ENCODE data around the gene METTL17.
"Not testable (repeated sequence)": the region's sequence is repeated elsewhere in the genome, so short reads cannot be mapped to it uniquely, and the experiment has no call there.

The METTL17 gene, protein sequence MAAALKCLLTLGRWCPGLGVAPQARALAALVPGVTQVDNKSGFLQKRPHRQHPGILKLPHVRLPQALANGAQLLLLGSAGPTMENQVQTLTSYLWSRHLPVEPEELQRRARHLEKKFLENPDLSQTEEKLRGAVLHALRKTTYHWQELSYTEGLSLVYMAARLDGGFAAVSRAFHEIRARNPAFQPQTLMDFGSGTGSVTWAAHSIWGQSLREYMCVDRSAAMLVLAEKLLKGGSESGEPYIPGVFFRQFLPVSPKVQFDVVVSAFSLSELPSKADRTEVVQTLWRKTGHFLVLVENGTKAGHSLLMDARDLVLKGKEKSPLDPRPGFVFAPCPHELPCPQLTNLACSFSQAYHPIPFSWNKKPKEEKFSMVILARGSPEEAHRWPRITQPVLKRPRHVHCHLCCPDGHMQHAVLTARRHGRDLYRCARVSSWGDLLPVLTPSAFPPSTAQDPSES

DNA sequence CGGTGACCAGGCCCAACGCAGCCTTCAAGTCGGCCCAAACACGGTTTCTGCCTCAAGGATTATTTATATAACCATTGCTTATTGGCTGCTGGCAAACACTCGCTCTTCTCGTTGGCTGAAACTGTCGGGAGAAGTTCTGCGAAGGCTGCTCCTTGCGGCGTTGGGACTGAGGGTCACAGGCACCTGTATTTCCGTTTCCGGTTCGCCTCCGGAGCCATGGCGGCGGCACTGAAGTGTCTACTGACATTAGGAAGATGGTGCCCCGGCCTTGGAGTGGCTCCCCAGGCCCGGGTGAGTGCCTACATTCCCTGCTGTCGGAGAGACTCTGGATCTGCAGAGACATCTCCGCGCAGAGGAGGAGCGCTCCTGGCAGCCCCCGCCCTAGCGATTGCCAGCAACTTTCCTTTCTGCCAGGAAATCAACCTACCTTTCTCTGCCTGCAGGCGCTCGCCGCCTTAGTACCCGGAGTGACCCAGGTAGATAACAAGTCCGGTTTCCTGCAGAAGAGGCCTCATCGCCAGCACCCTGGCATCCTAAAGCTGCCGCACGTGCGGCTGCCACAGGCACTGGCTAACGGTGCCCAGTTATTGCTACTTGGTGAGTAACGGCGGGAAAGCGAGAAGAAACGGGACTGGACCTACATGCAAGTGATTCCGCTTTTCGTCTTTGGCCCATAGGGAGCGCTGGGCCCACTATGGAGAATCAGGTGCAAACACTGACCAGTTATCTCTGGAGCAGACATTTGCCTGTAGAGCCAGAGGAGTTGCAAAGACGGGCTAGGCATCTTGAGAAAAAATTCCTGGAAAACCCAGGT is at the start of gene METTL17:
Gene METTL17 (plus strand): TSS at position 194 of the 814 bp plus-strand sequence. CDS start 23 bp downstream, at position 217.
- ChIA-PET POLR2A (interaction anchor here (0.7 to 1.8 kb wide), 2 partner anchors 16 to 19 kb away, joined by 3 to 5 read pairs; no protein-coding TSS in a partner anchor), CTCF (interaction anchor here (0.6 kb wide), 1 partner anchor 375 kb away, joined by 4 read pairs; no protein-coding TSS in a partner anchor)
- TF ChIP-seq L3MBTL2 (conservative IDR thresholded peaks at IDR 0.05) (peak; percentile 87), ELF4 (IDR thresholded peaks at IDR 0.05) (peak; percentile 31; the same call in 1 of the 2 replicates), FOXK2 (IDR thresholded peaks at IDR 0.05) (no peak), TARDBP (IDR thresholded peaks at IDR 0.05) (no peak), ZNF384 (IDR thresholded peaks at IDR 0.05) (no peak), BHLHE40 (IDR thresholded peaks at IDR 0.05; ENCODE audit: borderline replicate concordance) (no peak), NFRKB (IDR thresholded peaks at IDR 0.05) (no peak), LEF1 (IDR thresholded peaks at IDR 0.05; ENCODE audit: borderline replicate concordance) (no peak), FOXA1 (IDR thresholded peaks at IDR 0.05) (no peak)
- TF ChIP-seq, protein P1, sequence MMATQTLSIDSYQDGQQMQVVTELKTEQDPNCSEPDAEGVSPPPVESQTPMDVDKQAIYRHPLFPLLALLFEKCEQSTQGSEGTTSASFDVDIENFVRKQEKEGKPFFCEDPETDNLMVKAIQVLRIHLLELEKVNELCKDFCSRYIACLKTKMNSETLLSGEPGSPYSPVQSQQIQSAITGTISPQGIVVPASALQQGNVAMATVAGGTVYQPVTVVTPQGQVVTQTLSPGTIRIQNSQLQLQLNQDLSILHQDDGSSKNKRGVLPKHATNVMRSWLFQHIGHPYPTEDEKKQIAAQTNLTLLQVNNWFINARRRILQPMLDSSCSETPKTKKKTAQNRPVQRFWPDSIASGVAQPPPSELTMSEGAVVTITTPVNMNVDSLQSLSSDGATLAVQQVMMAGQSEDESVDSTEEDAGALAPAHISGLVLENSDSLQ (IDR thresholded peaks at IDR 0.05) = peak; percentile 55
- DNase-seq (ENCODE audit: extremely low spot score) = peak; percentile 90

DNA sequence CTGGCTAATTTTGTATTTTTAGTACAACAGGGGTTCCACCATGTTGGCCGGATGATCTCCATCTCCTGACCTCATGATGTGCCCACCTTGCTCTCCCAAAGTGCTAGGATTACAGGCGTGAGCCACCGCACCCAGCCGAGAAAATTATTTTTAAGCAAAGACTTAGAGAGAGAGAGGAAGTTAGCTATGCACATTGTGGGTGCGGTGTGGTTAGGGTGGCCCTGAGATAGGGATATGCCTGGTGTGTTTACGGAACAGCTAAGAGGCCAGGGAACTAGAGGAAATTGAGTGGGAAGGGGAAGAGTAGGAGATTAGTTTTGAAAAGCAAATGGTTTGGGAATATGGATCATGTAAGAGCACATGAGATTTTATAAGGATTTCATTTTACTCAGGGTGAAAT is 44.6 kb upstream of the METTL17 start:
- CTCF ChIA-PET = interaction anchor here (0.6 kb wide), 1 partner anchor 58 kb away, joined by 3 read pairs; no protein-coding TSS in a partner anchor
- DNase-seq (ENCODE audit: extremely low spot score); POLR2A ChIA-PET: not testable (repeated sequence)

DNA sequence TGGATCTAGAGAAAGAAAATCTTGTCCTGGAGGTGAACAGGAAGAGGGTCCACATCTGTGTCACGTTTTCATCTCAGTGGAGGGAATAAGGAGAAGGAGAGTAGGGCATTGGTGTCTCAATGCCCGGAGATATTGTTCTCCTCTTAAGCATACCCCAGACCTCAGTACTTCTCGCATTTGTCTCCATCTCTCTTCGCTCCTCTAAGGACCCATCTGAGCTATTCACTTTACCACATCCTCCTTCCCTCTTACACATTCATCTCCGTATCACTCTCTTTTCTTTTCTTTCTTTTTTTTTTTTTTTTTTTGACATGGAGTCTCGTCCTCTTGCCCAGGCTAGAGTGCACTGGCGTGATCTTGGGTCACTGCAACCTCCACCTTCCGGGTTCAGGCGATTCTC is 43.1 kb upstream of the METTL17 start:
- CTCF ChIA-PET; DNase-seq (ENCODE audit: extremely low spot score); POLR2A ChIA-PET: not testable (repeated sequence)

DNA sequence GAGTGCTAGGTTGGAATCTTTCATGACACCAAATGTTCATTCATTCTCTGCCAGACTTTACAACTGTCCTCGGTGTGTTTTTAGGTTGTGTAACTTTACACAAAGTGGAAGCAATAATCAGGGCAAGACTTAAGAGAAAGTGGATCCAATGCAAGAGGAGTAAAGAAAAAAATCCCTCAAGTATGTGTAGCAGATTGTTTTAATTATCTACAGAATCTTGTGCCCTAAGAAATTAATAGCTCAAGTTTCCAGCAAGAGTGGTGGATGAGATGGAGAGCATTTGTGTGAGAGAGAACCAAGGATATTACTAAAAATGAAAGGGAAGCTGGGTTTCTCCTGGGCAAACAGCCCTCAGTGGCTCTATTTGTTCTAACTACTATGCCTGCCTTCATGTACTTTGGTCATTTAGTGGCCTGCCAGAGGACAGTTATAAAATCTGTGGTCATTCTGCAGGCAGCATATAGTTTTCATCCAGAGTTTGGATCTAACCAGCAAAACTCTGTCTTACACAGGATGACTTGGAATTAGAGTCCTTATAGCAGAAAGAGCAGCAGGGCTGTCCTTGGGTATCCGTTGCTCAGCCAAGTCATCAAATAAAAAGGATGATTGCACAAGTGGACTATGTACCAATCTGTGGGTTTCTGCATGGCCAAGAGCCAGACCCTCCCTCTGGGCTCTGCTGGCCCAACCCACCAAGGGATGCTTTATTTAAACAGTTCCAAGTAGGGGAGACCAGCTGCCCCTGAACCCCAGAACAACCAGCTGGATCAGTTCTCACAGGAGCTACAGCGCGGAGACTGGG is 34.8 kb upstream of the METTL17 start, which contains the start of gene RNASE2:
Gene RNASE2 (plus strand): TSS at position 752 of the 802 bp plus-strand sequence. CDS start 285 bp downstream, outside the sequence.
- DNase-seq (ENCODE audit: extremely low spot score); CTCF ChIA-PET: not testable (repeated sequence)
- POLR2A ChIA-PET = interaction anchor here (0.7 kb wide), 1 partner anchor 16 kb away, joined by 4 read pairs; no protein-coding TSS in a partner anchor

DNA sequence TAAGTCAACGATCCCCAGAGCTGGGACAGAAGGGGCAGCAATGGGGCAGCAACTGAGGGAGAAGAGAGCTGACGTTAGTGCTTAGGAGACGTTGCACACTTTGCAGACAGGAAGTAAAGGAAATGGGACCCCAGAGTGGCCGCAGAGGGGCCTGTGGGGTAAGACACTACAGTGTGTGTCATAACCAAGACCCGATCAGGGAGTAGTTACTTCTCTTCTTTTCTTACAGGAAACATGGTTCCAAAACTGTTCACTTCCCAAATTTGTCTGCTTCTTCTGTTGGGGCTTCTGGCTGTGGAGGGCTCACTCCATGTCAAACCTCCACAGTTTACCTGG is 34.3 kb upstream of the METTL17 start:
- DNase-seq (ENCODE audit: extremely low spot score); CTCF ChIA-PET: not testable (repeated sequence)
- POLR2A ChIA-PET = interaction anchor here (0.7 kb wide), 1 partner anchor 16 kb away, joined by 4 read pairs; no protein-coding TSS in a partner anchor

DNA sequence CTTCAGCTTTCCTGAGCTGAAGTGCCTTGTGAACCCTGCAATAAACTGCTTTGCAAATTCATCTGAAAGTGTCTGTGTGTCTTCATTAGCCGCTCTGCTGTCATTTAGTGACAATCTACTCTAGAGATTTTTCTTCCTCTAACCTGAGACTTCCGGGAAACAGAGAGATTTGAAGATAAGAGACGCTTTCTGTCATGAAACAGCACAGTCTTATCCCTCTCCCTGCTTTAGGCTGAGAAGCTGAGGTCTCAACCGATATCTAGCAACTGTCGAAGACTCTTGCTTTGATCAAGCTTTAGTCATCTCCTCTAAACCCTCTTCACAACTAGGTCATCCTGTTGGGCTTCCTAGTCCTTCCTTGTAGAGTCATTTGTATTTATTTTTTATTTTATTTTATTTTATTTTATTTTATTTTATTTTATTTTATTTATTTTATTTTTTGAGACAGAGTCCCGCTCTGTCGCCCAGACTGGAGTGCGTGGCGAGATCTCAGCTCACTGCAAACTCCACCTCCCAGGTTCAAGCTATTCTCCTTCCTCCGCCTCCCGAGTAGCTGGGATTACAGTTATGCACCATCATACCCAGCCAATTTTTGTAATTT is 33.3 kb upstream of the METTL17 start:
- no peak for DNase-seq (ENCODE audit: extremely low spot score)
- TF ChIP-seq LEF1 (IDR thresholded peaks at IDR 0.05; ENCODE audit: borderline replicate concordance) (no peak), ZNF384 (IDR thresholded peaks at IDR 0.05) (no peak), L3MBTL2 (conservative IDR thresholded peaks at IDR 0.05) (no peak)
- TF ChIP-seq, protein P1 (IDR thresholded peaks at IDR 0.05) = no peak
- ChIA-PET POLR2A (no interaction called here), CTCF (interaction anchor here (2.0 kb wide), 1 partner anchor 14 kb away, joined by 6 read pairs; no protein-coding TSS in a partner anchor)

DNA sequence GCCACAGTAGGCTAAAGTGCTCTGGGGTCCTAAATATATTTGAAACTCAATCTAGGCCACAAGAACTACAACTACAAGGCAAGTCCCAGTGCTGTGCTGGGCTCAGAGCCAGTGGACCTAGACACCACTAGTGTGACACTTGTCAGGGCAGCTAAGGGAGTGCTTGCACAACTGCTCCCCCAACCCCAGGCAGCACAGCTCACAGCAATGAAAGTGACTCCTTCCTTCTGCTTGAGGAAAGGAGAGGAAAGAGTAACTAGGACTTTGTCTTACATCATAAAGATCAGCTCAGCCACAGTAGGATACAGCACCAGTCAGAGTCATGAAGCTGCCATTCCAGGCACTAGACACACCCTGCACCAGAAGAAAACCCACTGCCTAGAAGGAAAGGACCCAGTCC is 30.8 kb upstream of the METTL17 start:
- POLR2A ChIA-PET = interaction anchor here (2.8 kb wide), 1 partner anchor 12 kb away, joined by 30 read pairs; no protein-coding TSS in a partner anchor
- CTCF ChIA-PET = interaction anchor here (5.1 kb wide), 1 partner anchor 12 kb away, joined by 49 read pairs; no protein-coding TSS in a partner anchor

DNA sequence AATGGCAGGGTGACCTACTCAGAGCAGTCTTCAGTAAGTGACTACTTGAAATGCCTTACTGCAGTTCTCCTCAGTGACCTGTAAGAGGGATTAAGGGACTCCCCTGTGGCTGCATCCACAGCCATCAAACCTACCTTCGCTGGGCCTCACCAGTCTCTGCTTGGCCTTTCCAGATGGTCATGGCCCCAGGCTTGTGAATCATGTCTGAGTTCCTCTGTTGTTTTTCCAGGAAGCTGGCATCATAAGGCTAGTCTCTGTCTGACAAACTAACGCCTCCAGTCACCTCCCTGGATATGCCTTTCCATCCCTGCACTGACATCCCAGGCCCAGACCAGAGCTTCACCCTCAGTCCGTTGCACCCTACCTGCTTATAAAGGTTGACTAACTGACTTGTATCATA is 20.4 kb upstream of the METTL17 start:
- DNase-seq (ENCODE audit: extremely low spot score) = no peak
- ChIA-PET CTCF (no interaction called here), POLR2A (interaction anchor here (3.3 kb wide), 1 partner anchor 9 kb away, joined by 30 read pairs; no protein-coding TSS in a partner anchor)
- TF ChIP-seq NFRKB (IDR thresholded peaks at IDR 0.05) (no peak), SUZ12 (IDR thresholded peaks at IDR 0.05) (no peak), FOXK2 (IDR thresholded peaks at IDR 0.05) (no peak), ELF4 (IDR thresholded peaks at IDR 0.05) (no peak), FOXM1 (IDR thresholded peaks at IDR 0.05; ENCODE audit: borderline replicate concordance) (no peak), ARNT (IDR thresholded peaks at IDR 0.05) (no peak), TARDBP (IDR thresholded peaks at IDR 0.05) (no peak), SP1 (IDR thresholded peaks at IDR 0.05) (no peak), BHLHE40 (IDR thresholded peaks at IDR 0.05; ENCODE audit: borderline replicate concordance) (no peak), FOXA1 (IDR thresholded peaks at IDR 0.05) (no peak), LEF1 (IDR thresholded peaks at IDR 0.05; ENCODE audit: borderline replicate concordance) (no peak), L3MBTL2 (conservative IDR thresholded peaks at IDR 0.05) (no peak), HDGF (IDR thresholded peaks at IDR 0.05; ENCODE audit: borderline replicate concordance) (no peak)
- TF ChIP-seq, protein P1 (IDR thresholded peaks at IDR 0.05) = no peak

More for the DNA sequence above, 30.8 kb upstream of the METTL17 start:
- not testable (repeated sequence) for DNase-seq (ENCODE audit: extremely low spot score)
